DMS153 treated with DMSO at 0.1 percent for 48 hours (cell line): ENCODE data around the gene SAE1.

Source experiments
- DNase-seq: peaks from one replicate; lab custom pipeline; 2025; ENCODE audit not compliant: unreplicated experiment; lab: John Stamatoyannopoulos, UW

SAE1 gene

DNA sequence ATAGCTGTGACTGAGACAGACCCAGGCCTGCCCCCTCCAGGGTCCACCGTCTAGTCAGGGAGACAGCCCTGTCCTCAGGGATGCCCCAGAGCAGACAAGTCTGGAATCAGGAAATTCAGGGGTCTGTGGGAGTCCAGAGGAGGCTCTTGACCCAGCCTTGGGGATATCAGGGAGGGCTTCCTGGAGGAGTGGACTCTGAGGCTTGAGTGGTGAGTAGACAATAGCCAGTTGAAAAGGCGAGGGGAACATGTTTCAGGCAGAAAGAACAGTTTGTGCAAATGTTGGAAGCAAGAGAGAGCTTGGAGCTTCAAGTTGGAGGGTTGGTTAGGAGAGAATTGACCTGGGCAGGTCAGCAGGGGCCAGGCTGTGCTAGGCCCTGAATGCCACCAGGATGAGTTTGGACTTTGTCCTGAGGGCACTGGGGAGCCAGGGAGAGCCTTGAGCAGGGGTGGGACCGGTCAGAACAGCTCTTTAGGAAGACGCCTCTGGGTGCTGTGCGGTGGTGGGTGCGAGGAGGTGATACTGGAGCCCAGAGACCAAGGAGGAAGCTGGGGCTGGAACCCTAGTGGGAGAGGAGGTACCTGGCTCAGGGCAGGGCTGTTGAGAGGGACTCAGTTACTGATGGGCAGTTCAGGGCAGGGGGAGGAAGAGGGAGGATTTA, 128.4 kb downstream of the SAE1 start:
- no peak for DNase-seq
